HG03025 (cell line): ENCODE data around the gene LRFN4.

Experiments used
- ATAC-seq: cut with Tn5 transposase; IDR thresholded peaks from one replicate; pipeline ENCODE4 v1.9.1; 2021; ENCODE audit warnings: mild to moderate bottlenecking, moderate library complexity; ENCODE audit not compliant: unreplicated experiment, low FRiP score

The LRFN4 gene

GRCh38 chr11:66868726-66869566, 12.1 kb downstream of the LRFN4 start:
- no peak for ATAC-seq

- no peak for ATAC-seq
These were observed 12.7 kb downstream of the LRFN4 start for GRCh38 chr11:66869567-66869870.

GRCh38 chr11:66870131-66870530, 13.3 kb downstream of the LRFN4 start:
- ATAC-seq = no peak

GRCh38 chr11:66870616-66871520, 14.0 kb downstream of the LRFN4 start:
- no peak for ATAC-seq

GRCh38 chr11:66871521-66871901, 14.6 kb downstream of the LRFN4 start:
- no peak for ATAC-seq

- ATAC-seq = no peak
These were observed 17.4 kb downstream of the LRFN4 start for GRCh38 chr11:66874232-66874631.

GRCh38 chr11:66875378-66875777, 18.5 kb downstream of the LRFN4 start:
- ATAC-seq = no peak

GRCh38 chr11:66877588-66878385, 20.9 kb downstream of the LRFN4 start:
- no peak for ATAC-seq

GRCh38 chr11:66878474-66878873, 21.6 kb downstream of the LRFN4 start:
- ATAC-seq = no peak

GRCh38 chr11:66879000-66879399, 22.1 kb downstream of the LRFN4 start:
- ATAC-seq = no peak

GRCh38 chr11:66879583-66879982, 22.7 kb downstream of the LRFN4 start:
- ATAC-seq = no peak

- ATAC-seq = no peak
These were observed 23.1 kb downstream of the LRFN4 start for GRCh38 chr11:66879999-66880398.

- no peak for ATAC-seq
These were observed 23.9 kb downstream of the LRFN4 start for GRCh38 chr11:66880496-66881450.

GRCh38 chr11:66881451-66881835, 24.6 kb downstream of the LRFN4 start:
- ATAC-seq = no peak

GRCh38 chr11:66881927-66882452, 25.1 kb downstream of the LRFN4 start:
- no peak for ATAC-seq

- no peak for ATAC-seq
These were observed 25.7 kb downstream of the LRFN4 start for GRCh38 chr11:66882561-66883015.

GRCh38 chr11:66883016-66883965, 26.4 kb downstream of the LRFN4 start:
- no peak for ATAC-seq

GRCh38 chr11:66884443-66884842, 27.6 kb downstream of the LRFN4 start:
- no peak for ATAC-seq
